Measurements from ENCODE around the gene GRAMD2B.
"Not testable (repeated sequence)": the region's sequence is repeated elsewhere in the genome, so short reads cannot be mapped to it uniquely, and the experiment has no call there.

The GRAMD2B gene

DNA sequence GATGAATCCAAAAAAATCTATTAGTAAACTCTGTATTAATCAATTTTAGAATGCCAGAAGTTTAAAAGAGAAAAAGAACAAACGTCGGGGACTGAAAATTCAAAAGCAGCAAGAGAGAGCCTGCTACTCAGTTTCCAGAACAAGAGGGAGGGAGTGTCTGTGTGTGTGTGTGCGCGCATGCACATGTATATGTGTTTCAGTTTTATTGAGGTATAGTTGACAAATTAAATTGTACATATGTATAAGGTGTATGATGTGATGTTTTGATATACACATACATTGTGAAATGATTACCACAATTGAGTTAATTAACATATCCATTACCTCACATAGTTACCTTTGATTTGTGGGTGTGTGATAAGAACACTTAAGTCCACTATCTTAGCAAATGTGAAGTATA lies 27.6 kb upstream of the GRAMD2B start:
- Mint-ChIP-seq H3K4me1 (no peaks in the 10 kb centered on the region), H3K4me3 (no peak overlapping the region), H3K27me3 (no peaks in the 10 kb centered on the region), H3K9me3 (peaks cover 5% of the 10 kb centered on the region), H3K36me3 (no peaks in the 10 kb centered on the region), H3K27ac (no peak overlapping the region)
- CTCF ChIA-PET, result no interaction called here
- DNase-seq, result no peak

DNA sequence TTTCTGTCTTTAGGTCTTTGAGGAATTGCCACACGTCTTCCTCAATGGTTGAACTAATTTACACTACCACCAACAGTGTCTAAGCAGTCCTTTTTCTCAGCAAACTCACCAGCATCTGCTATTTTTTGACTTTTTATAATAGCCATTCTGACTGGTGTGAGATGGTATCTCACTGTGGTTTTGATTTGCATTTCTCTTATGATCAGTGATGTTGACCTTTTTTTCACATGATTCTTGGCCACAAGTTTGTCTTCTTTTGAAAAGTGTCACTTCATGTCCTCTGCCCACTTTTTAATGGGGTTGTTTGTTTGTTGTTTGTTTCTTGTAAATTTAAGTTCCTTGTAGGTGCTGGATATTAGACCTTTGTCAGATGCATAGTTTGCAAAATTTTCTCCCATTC lies 26.5 kb upstream of the GRAMD2B start:
- H3K27ac Mint-ChIP-seq, H3K36me3 Mint-ChIP-seq, H3K4me1 Mint-ChIP-seq, CTCF ChIA-PET, H3K27me3 Mint-ChIP-seq, DNase-seq, H3K4me3 Mint-ChIP-seq: not testable (repeated sequence)
- peaks cover 16% of the 10 kb centered on the region for H3K9me3 Mint-ChIP-seq

DNA sequence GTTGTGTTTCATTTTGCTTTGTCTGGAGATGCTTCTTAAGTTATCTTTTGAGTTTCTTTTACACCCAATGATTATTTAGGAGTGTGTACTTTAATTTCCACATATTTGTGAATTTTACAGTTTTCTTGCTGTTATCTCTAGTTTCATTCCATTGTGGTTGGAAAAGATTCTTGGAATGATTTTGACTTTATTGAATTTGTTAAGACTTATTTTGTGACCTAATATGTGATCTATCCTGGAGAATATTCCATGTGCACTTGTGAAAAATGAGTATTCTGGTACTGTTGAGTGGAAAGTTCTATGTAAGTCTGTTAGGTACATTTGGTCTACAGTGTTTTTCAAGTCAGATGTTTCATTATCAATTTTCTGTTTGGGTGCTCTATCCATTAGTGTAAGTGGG lies 24.4 kb upstream of the GRAMD2B start:
- Mint-ChIP-seq H3K27ac (no peak overlapping the region), H3K4me1 (no peaks in the 10 kb centered on the region), H3K4me3 (no peak overlapping the region), H3K9me3 (peaks cover 16% of the 10 kb centered on the region), H3K36me3 (no peaks in the 10 kb centered on the region), H3K27me3 (peaks cover 4% of the 10 kb centered on the region)
- CTCF ChIA-PET, result no interaction called here
- DNase-seq, result no peak

DNA sequence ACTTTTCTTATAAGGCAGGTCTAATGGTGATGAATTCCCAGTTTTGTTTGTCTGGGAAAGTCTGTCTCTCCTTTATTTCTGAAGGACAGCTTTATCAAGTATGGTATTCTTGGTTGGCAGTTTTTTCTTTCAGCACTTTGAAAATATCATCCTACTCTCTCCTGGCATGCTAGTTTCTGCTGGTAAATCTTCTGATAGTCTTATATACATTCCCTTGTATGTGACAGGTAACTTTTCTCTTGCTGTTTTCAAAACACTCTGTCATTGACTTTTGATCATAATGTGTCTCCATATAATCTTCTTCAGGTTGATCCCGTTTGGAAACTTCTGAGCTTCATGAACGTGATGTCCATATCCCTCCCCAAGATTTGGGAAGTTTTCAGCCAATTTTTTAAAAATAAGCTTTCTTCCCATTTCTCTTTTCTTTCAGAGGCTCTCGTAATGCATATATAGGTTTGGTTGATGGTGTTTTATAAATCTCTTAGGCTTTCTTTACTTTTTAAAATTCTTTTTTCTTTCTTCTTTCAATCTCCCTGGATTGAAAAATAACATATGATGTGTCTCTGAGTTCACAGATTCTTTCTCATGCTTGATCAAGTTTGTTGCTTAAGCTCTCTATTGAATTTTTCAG lies 22.5 kb upstream of the GRAMD2B start:
- Mint-ChIP-seq H3K36me3 (no peaks in the 10 kb centered on the region), H3K4me1 (no peaks in the 10 kb centered on the region), H3K27ac (no peak overlapping the region), H3K9me3 (peaks cover 16% of the 10 kb centered on the region), H3K27me3 (peaks cover 4% of the 10 kb centered on the region), H3K4me3 (no peak overlapping the region)
- CTCF ChIA-PET, result no interaction called here
- DNase-seq, result no peak

DNA sequence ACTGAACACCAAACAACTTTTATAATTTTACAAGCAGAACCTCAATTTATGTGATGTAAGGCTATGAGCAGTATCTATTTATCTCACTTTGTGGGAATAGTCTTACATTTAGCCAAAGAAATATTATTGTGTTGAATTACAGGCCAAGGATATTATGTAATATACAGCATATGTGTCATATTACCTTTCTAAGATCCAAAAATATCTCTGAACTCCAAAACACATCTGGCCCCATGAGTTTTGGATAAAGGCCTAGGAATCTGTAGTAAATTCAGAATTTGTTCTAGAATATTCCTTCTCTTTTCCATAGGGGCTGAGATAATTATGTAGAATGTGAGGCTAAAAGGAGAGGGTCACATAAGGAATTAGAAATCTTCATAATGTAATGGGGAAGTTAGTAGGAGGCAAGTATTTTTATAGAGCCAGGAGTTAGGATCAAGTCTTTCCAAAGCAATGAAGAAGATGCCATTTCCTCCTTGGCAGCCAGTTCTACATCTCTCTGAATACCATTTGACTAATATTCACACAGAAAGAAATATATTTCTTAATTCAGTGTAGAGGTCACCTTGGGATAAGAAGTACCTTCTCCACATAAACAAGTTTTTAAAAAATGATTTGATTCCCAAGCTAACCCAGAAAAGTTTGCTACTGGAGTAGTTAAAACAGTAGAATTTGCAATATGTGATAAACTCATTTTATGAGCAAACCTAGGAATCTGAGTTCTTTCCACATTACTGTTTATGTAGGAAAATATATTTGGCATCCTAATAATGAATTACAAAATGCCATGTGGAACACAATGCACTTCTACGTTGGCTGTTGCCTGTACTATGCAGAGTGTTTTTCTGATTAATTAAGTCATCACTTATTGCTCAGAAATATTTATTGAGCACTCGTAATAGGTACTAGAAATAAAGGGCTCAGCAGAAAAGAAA lies 20.3 kb upstream of the GRAMD2B start:
- Mint-ChIP-seq H3K9me3 (peaks cover 16% of the 10 kb centered on the region), H3K4me1 (no peaks in the 10 kb centered on the region), H3K4me3 (no peak overlapping the region), H3K27me3 (peaks cover 4% of the 10 kb centered on the region), H3K36me3 (no peaks in the 10 kb centered on the region), H3K27ac (no peak overlapping the region)
- no peak for DNase-seq
- CTCF ChIA-PET, result no interaction called here

DNA sequence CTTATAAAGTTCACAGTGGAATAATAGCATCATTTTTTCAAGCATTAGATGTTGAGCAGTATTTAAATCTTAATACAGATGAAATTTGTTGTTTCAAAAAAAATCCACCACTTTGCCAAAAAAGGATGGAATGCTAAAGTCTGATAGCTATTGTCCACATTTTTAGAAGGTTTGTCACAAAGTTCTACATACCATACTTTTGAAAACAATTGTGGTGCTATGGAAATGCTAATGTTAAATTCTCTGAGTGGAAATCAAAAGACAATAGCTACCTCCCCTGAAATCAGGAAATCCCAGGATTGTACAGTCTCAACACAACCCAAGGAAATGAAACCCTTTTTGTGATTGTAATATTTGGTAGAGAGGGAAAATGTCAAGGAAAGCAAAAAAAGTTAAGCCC lies 19.3 kb upstream of the GRAMD2B start:
- peaks cover 16% of the 10 kb centered on the region for H3K9me3 Mint-ChIP-seq
- H3K27me3 Mint-ChIP-seq, result peaks cover 4% of the 10 kb centered on the region
- CTCF ChIA-PET, result interaction anchor here (0.7 to 0.8 kb wide), 2 partner anchors 10 to 105 kb away, joined by 3 read pairs; no protein-coding TSS in a partner anchor
- no peaks in the 10 kb centered on the region for H3K4me1 Mint-ChIP-seq
- H3K4me3 Mint-ChIP-seq, result no peak overlapping the region
- no peaks in the 10 kb centered on the region for H3K36me3 Mint-ChIP-seq
- H3K27ac Mint-ChIP-seq, result no peak overlapping the region
- no peak for DNase-seq

DNA sequence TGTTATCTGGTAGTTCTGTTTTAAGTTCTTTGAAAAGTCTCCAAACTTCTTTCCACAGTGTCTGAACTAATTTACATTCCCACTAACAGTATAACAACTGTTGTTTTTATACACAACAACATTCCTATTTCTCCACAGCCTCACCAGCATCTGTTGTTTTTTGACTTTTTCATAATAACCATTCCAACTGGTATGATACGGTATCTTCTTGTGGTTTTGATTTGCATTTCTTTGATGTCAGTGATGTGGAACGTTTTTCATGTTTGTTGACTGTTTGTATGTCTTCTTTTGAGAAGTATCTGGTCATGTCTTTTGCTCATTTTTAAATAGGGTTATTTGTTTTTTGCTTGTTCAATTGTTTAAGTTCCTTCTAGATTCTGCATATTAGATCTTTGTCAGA lies 12.6 kb upstream of the GRAMD2B start:
- peaks cover 10% of the 10 kb centered on the region for H3K27me3 Mint-ChIP-seq
- no peaks in the 10 kb centered on the region for H3K36me3 Mint-ChIP-seq
- no peak for DNase-seq
- CTCF ChIA-PET, result interaction anchor here (1.4 kb wide), 1 partner anchor 89 kb away, joined by 4 read pairs; no protein-coding TSS in a partner anchor
- no peak overlapping the region for H3K27ac Mint-ChIP-seq
- H3K4me3 Mint-ChIP-seq, result no peak overlapping the region
- peaks cover 5% of the 10 kb centered on the region for H3K4me1 Mint-ChIP-seq
- peaks cover 9% of the 10 kb centered on the region for H3K9me3 Mint-ChIP-seq

DNA sequence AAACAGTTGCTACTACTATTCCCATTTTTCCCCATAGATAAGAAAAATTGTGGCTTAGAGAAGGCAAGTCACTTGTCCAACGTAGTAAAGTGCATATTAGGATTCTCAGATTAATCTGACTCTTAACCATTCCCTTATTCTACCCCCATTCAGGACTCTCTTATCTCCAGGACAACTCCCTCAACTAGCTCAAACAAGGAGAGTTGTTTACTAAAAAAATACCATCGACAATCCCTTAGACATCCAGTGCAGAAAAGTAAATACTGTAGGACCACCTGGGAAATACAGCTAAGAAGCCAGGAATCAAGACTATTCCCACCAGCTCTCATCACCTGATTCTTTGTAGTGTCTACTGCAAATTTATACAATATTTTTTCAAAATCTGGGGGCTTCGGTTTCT lies 9.4 kb upstream of the GRAMD2B start:
- Mint-ChIP-seq H3K4me1 (peaks cover 6% of the 10 kb centered on the region), H3K9me3 (peaks cover 9% of the 10 kb centered on the region), H3K4me3 (no peak overlapping the region), H3K27ac (no peak overlapping the region), H3K27me3 (peaks cover 10% of the 10 kb centered on the region), H3K36me3 (no peaks in the 10 kb centered on the region)
- CTCF ChIA-PET, result interaction anchor here (0.9 to 1.0 kb wide), 2 partner anchors 10 to 86 kb away, joined by 3 read pairs; no protein-coding TSS in a partner anchor
- no peak for DNase-seq

DNA sequence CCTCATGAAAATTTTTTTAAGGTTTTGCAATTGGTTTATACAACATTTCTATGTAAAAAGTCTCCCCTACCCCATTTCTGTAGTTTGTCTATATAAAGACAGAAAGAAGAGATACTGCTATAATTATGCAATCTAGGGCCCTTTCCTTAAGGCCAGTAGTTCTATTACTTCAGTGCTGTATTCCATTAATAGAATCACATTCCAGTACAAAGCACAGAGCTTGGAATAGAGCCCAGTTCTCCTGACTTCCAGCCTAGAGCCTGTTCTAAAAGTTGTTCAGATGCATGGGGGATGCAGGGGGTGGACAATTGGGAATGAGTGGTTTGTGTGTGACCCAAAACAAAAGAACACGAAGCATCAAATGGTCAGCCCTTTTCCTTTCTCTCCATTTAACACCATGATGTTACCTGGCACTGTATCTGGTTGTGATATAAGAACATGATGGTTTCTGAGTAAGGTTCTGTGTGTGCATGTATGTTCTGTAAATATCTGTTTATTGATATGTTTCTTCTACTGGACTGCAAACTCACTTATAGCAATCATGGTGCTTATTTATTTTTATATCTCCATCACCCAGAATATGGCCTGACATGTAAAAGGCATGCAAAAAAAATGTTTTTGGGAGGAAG lies 8.2 kb upstream of the GRAMD2B start:
- Mint-ChIP-seq H3K4me3 (no peak overlapping the region), H3K27ac (no peak overlapping the region), H3K36me3 (no peaks in the 10 kb centered on the region), H3K9me3 (peaks cover 7% of the 10 kb centered on the region), H3K27me3 (peaks cover 13% of the 10 kb centered on the region), H3K4me1 (peaks cover 6% of the 10 kb centered on the region)
- CTCF ChIA-PET, result no interaction called here
- DNase-seq, result no peak

DNA sequence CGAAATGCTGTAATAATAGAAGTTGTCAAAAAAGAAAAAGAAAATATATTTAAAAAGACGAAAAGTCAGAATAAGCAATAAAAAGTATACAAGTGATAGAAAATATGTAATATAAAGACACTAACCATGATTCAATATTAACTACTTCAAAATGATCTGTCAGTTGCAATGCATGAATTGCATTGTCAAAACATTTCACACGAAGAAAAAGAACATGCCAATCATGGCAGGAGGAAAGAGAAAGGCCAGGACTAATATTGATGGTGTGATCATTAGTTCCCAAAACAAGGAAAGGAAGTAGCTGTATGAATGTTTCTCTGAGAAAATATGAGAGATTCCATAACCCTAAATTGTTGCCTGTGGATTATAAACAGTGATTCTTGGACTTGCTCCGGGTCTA lies 7.4 kb upstream of the GRAMD2B start:
- CTCF ChIA-PET, result no interaction called here
- Mint-ChIP-seq H3K27me3 (peaks cover 13% of the 10 kb centered on the region), H3K27ac (no peak overlapping the region), H3K4me1 (peaks cover 6% of the 10 kb centered on the region), H3K4me3 (no peak overlapping the region), H3K9me3 (peaks cover 2% of the 10 kb centered on the region), H3K36me3 (no peaks in the 10 kb centered on the region)
- DNase-seq, result no peak

DNA sequence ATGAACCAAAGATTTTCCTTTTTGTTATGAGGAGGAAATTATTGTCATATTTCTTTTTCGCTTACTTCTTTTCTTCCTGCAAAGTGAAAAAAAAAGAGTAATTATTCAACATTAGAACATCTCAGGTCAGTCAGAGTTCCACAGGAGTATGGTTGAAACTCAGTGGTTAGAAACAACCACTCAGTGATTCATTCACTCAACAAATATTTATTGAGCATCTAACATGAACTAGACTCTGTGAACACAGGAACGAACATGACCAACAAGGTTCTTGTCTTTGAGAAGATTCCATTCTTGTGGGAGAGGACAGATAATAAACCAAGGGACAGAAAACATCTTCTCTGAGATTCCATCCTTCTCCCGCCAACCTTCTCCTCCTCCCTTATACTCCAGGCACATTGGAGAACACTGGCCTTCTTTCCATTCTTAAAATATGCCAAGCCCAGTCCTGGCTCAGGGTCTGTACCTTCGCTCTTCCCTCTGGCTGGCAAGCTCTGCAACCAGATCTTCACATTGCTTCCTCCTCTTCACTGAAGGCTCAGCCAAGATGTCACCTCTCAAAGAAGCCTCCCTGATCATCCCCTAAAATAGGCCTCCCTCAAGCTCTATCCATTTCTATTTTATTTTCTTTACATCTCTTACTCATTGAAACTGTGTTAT lies 6.8 kb upstream of the GRAMD2B start:
- CTCF ChIA-PET, result no interaction called here
- H3K27me3 Mint-ChIP-seq, result peaks cover 16% of the 10 kb centered on the region
- DNase-seq, result no peak
- no peak overlapping the region for H3K27ac Mint-ChIP-seq
- no peaks in the 10 kb centered on the region for H3K36me3 Mint-ChIP-seq
- H3K4me1 Mint-ChIP-seq, result peaks cover 6% of the 10 kb centered on the region
- H3K9me3 Mint-ChIP-seq, result no peaks in the 10 kb centered on the region
- no peak overlapping the region for H3K4me3 Mint-ChIP-seq

DNA sequence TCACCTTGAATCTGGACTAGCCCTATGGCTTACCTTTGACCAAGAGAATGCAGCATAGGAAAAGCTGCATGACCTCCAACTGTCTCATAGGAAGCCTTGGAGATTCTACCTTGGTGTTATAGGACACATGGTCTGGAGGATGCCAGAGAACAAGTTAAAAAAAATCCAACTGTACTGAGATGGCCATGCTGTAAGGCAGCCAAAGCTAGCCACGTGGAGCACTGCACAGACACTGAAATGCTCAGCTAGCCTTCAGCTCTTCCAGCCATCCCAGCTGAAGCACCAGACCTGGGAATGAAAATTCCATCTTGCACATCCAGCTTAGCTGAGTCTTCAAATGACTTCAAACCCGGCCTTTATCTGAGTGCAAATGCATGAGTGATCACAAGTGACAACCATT lies 6.0 kb upstream of the GRAMD2B start:
- Mint-ChIP-seq H3K9me3 (no peaks in the 10 kb centered on the region), H3K27ac (no peak overlapping the region), H3K36me3 (no peaks in the 10 kb centered on the region), H3K27me3 (peaks cover 15% of the 10 kb centered on the region), H3K4me3 (no peak overlapping the region), H3K4me1 (peaks cover 6% of the 10 kb centered on the region)
- no peak for DNase-seq
- CTCF ChIA-PET, result no interaction called here

DNA sequence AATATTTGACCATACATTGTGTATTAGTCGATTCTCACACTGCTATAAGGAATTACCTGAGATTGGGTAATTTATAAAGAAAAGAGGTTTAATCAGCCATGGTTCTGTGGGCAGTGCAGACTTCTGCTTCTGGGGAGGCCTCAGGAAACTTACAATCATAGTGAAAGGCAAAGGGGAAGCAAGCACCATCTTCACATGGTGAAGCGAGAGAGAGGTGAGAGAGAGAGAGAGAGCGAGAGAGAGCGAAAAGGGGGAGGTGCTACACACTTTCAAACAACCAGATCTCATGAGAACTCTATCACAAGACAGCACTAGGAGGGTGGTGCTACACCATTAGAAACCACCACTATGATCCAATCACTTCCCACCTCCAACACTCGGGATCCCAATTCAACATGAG lies 4.1 kb upstream of the GRAMD2B start:
- Mint-ChIP-seq H3K27me3 (peaks cover 6% of the 10 kb centered on the region), H3K27ac (no peak overlapping the region), H3K36me3 (no peaks in the 10 kb centered on the region), H3K9me3 (no peaks in the 10 kb centered on the region), H3K4me3 (no peak overlapping the region), H3K4me1 (peaks cover 23% of the 10 kb centered on the region)
- CTCF ChIA-PET, result no interaction called here
- no peak for DNase-seq

DNA sequence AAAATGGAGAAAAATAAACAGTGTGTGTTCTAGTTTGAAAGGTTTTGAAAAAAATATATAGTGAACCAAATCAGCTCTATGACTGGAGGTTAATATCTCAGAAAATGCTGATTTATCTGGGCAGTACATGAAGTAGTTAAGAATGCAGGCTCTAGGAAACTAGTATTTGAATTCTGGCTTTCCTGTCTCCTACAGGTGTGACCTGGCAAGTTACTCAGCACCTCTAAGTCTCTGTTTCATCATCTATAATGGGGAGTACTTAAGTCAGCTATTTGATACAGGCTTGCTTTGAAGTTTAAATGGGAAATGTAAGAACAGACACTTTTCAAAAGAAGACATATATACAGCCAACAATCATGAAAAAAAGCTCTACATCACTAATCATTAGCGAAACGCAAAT lies 5.2 kb downstream of the GRAMD2B start:
- no peaks in the 10 kb centered on the region for H3K27me3 Mint-ChIP-seq
- H3K4me1 Mint-ChIP-seq, result peaks cover 23% of the 10 kb centered on the region
- H3K27ac Mint-ChIP-seq, result no peak overlapping the region
- H3K4me3 Mint-ChIP-seq, result no peak overlapping the region
- CTCF ChIA-PET, result no interaction called here
- peaks cover 7% of the 10 kb centered on the region for H3K36me3 Mint-ChIP-seq
- H3K9me3 Mint-ChIP-seq, result no peaks in the 10 kb centered on the region
- DNase-seq, result no peak

All from activated naive CD4-positive, alpha-beta T cell treated with anti-CD3 and anti-CD28 coated beads, Interleukin-2, amount 10 ng/mL, durations not matched to agents 7 days and 5 days (primary cell).